ENCODE measurements around the gene ADGRA3. TPM values are rescaled to one million over a fixed set of nuclear protein-coding genes. Genes with fewer than 3 reads are reported as not detected.

The ADGRA3 gene
- total and polyA plus RNA-seq, 2 donors (not counting 3 experiments of a cell fraction or from before 2014, with no cell fraction given) = 17.2 to 36.2 TPM

GRCh38 chr4:22385611-22386011 is 130.3 kb downstream of the ADGRA3 start:
- H3K4me1 ChIP-seq (ENCODE audit: control insufficient read depth, extremely low read depth, insufficient read depth, low read length) = peaks cover 18% of the 10 kb centered on the region
- H3K36me3 ChIP-seq (ENCODE audit: control insufficient read depth in 2 of 2, extremely low read depth in 1 of 2, insufficient read depth in 2 of 2, low read length in 2 of 2) = peaks cover 0 to 2% of the 10 kb centered on the region in 2 experiments
- no peaks in the 10 kb centered on the region for H3K9me1 ChIP-seq (replicated peaks; ENCODE audit: control insufficient read depth, extremely low read depth, insufficient read depth, low read length)
- DNase-seq (ENCODE audit: low read depth, low spot score) (peak; percentile 54), FAIRE-seq (peak; percentile 80)
- BruUV-seq (replicated peaks) = no TSS peak
- H3K9me3 ChIP-seq (replicated peaks; ENCODE audit: control insufficient read depth, insufficient read depth, low read length) = no peaks in the 10 kb centered on the region
- H3K27me3 ChIP-seq (ENCODE audit: control insufficient read depth in 2 of 2, insufficient read depth in 2 of 2, low read length in 2 of 2) = no peaks in the 10 kb centered on the region
- dilution Hi-C loops (cut with MboI; ENCODE audit: extremely low pct_ligation_motif_present, low sequenced_read_pairs) (loop anchor here (25.0 kb wide), 1 partner anchor 573 kb away; no protein-coding TSS in a partner anchor), intact Hi-C loops (cut with micrococcal nuclease) (loop anchor here (5.0 kb wide), 1 partner anchor 438 kb away; the partner anchor contains the start of gene KCNIP4)
- ChIA-PET POLR2A (no interaction called here), CTCF (interaction anchor here (10.2 kb wide), 1 partner anchor 596 kb away, joined by 712 read pairs; no protein-coding TSS in a partner anchor)
- no peak overlapping the region for H3K4me3 ChIP-seq (replicated peaks in 1 of 3; ENCODE audit: insufficient read depth in 1 of 3, low read depth in 1 of 3, low read length in 3 of 3)
- no peaks in the 10 kb centered on the region for H3K79me2 ChIP-seq (ENCODE audit: control insufficient read depth, insufficient read depth, low read length)
- peak; percentile 59 for TF ChIP-seq JUN (IDR thresholded peaks at IDR 0.05; ENCODE audit: borderline replicate concordance, insufficient read depth, insufficient read length, low read depth)
- no peak for TF ChIP-seq EZH2 (IDR thresholded peaks at IDR 0.05; ENCODE audit: borderline replicate concordance, low read depth, low read length, severe bottlenecking)
- no peak for TF ChIP-seq CTCF (IDR thresholded peaks at IDR 0.05; ENCODE audit: extremely low read depth in 1 of 2, insufficient read depth in 1 of 2, low read depth in 1 of 2, low read length in 2 of 2)
- TF ChIP-seq FOS (IDR thresholded peaks at IDR 0.05; ENCODE audit: borderline replicate concordance, insufficient read depth, low read length) = peak; percentile 92
- no peak for TF ChIP-seq POLR2AphosphoS5 (IDR thresholded peaks at IDR 0.05; ENCODE audit: insufficient read depth, low read depth, low read length)
- no peak overlapping the region for H3K9ac ChIP-seq (replicated peaks; ENCODE audit: extremely low read depth, insufficient read depth, low read length)
- H4K20me1 ChIP-seq (replicated peaks; ENCODE audit: control insufficient read depth, extremely low read depth, insufficient read depth, low read length) = no peaks in the 10 kb centered on the region
- H3K27ac ChIP-seq (ENCODE audit: insufficient read depth, low read depth, low read length) = peak overlapping the region; percentile 24
- no peak overlapping the region for H2AFZ ChIP-seq (ENCODE audit: low read depth, low read length)
- H3K4me2 ChIP-seq (ENCODE audit: insufficient read depth, low read length) = peak overlapping the region; percentile 57

Measured in endothelial cell of umbilical vein (primary cell).